DOHH2 (cell line): Measurements from ENCODE around the gene INHBC.

Experiments
- H3F3A ChIP-seq: fragments of 200-600 bp; sonication (generic), shearing (Covaris generic); 2 replicates; pipeline ENCODE4 v1.6.0; 2016; ENCODE audit warnings: antibody characterized with exemption, mild to moderate bottlenecking; ENCODE audit not compliant: control insufficient read depth, insufficient read depth
- H3K27ac ChIP-seq: fragments of 200-600 bp; sonication (generic); 2 replicates; pipeline ENCODE4 v1.5.1; 2014; ENCODE audit warnings: low read depth, mild to moderate bottlenecking, low read length, moderate library complexity
- H3K27me3 ChIP-seq: fragments of 200-600 bp; sonication (generic); 2 replicates; pipeline ENCODE4 v1.6.1; 2014; ENCODE audit warnings: mild to moderate bottlenecking, low read length, mixed read lengths; ENCODE audit not compliant: control insufficient read depth
- H3K36me3 ChIP-seq: fragments of 200-600 bp; sonication (generic); 2 replicates; pipeline ENCODE4 v1.6.1; 2014; ENCODE audit warnings: mild to moderate bottlenecking, low read length, moderate library complexity, mixed read lengths; ENCODE audit not compliant: control insufficient read depth
- H3K4me1 ChIP-seq: fragments of 200-600 bp; sonication (generic); 2 replicates; pipeline ENCODE4 v1.6.1; 2014; ENCODE audit warnings: mild to moderate bottlenecking, low read length, mixed read lengths; ENCODE audit not compliant: control insufficient read depth
- H3K4me2 ChIP-seq: fragments of 200-600 bp; sonication (generic); 2 replicates; pipeline ENCODE4 v1.6.0; 2014; ENCODE audit warnings: mild to moderate bottlenecking, low read length, moderate library complexity
- H3K4me3 ChIP-seq: fragments of 200-600 bp; sonication (generic); 2 replicates; pipeline ENCODE4 v1.5.1; 2014; ENCODE audit warnings: mild to moderate bottlenecking, low read length, mixed read lengths
- H3K79me2 ChIP-seq: fragments of 200-600 bp; sonication (generic); 2 replicates; pipeline ENCODE4 v1.6.1; 2014; ENCODE audit warnings: mild to moderate bottlenecking, low read length, mixed read lengths; ENCODE audit not compliant: control insufficient read depth
- H3K9me2 ChIP-seq: fragments of 200-600 bp; sonication (generic); replicated peaks from 2 replicates; pipeline ENCODE4 v1.6.1; 2014; ENCODE audit warnings: mild to moderate bottlenecking, low read length, mixed read lengths; ENCODE audit not compliant: control insufficient read depth
- H3K9me3 ChIP-seq: fragments of 200-600 bp; sonication (generic); 2 replicates; pipeline ENCODE4 v1.6.1; 2014; ENCODE audit warnings: antibody characterized with exemption, low read length, mixed read lengths; ENCODE audit not compliant: control insufficient read depth, insufficient read depth
- H4K20me1 ChIP-seq: fragments of 200-600 bp; sonication (generic); 2 replicates; pipeline ENCODE4 v1.6.0; 2014; ENCODE audit warnings: low read depth, mild to moderate bottlenecking, antibody characterized with exemption, low read length, moderate library complexity; ENCODE audit not compliant: control insufficient read depth, insufficient read depth
- EZH2phosphoT487 ChIP-seq: fragments of 200-600 bp; sonication (generic); IDR thresholded peaks from 2 replicates; pipeline ENCODE4 v1.6.1; 2017; ENCODE audit warnings: borderline replicate concordance, mild to moderate bottlenecking, antibody characterized with exemption, low read length, moderate library complexity, mixed read lengths
- TF ChIP-seq, protein P1 (sequence below): fragments of 200-600 bp; sonication (generic); IDR thresholded peaks from one replicate; pipeline ENCODE4 v1.5.1; 2014; ENCODE audit warnings: antibody characterized with exemption, mild to moderate bottlenecking, low read depth, low read length; ENCODE audit not compliant: poor library complexity, severe bottlenecking

Gene INHBC

GRCh38 chr12:57460468-57460784, 25.8 kb downstream of the INHBC start:
- peak overlapping the region; percentile 83 for H3K4me3 ChIP-seq
- H3K79me2 ChIP-seq: no peaks in the 10 kb centered on the region
- peaks cover 19% of the 10 kb centered on the region; the same call in 1 of the 2 replicates for H3F3A ChIP-seq
- 0 out of 2 replicates have a peak overlapping the region, but pooled peaks have one; percentile 4 for H3K27ac ChIP-seq
- no peaks in the 10 kb centered on the region for H3K9me3 ChIP-seq
- no peak for TF ChIP-seq EZH2phosphoT487
- TF ChIP-seq, protein P1, sequence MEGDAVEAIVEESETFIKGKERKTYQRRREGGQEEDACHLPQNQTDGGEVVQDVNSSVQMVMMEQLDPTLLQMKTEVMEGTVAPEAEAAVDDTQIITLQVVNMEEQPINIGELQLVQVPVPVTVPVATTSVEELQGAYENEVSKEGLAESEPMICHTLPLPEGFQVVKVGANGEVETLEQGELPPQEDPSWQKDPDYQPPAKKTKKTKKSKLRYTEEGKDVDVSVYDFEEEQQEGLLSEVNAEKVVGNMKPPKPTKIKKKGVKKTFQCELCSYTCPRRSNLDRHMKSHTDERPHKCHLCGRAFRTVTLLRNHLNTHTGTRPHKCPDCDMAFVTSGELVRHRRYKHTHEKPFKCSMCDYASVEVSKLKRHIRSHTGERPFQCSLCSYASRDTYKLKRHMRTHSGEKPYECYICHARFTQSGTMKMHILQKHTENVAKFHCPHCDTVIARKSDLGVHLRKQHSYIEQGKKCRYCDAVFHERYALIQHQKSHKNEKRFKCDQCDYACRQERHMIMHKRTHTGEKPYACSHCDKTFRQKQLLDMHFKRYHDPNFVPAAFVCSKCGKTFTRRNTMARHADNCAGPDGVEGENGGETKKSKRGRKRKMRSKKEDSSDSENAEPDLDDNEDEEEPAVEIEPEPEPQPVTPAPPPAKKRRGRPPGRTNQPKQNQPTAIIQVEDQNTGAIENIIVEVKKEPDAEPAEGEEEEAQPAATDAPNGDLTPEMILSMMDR: no peak
- no peaks in the 10 kb centered on the region for H3K36me3 ChIP-seq
- no peaks in the 10 kb centered on the region for H3K9me2 ChIP-seq
- peak overlapping the region; percentile 92 for H3K4me2 ChIP-seq
- H3K4me1 ChIP-seq: peaks cover 43% of the 10 kb centered on the region
- peaks cover 5% of the 10 kb centered on the region; the same call in 1 of the 2 replicates for H3K27me3 ChIP-seq
- H4K20me1 ChIP-seq: no peaks in the 10 kb centered on the region

DNA sequence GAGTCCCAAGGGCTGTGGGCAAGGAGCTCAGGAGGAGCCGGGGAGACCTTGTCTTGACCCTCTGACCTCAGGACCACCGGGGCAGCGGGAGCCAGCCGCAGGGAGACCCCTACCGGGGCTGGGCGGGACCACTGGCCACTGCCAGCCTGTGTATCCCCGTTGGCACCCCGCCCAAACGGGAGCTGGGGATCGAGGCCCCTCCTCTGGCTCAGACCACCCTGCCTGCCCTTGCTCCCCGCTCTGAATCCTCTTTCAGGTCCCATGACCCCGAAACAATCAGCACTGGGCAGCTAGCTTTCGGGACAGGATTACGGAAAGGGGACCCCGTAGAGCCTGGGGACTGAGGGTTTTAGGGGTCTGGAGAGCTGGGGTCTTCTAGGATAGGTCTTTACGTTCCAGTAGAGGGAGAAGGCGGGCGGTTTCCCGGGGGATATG, 26.3 kb downstream of the INHBC start:
- peaks cover 5% of the 10 kb centered on the region; the same call in 1 of the 2 replicates for H3K27me3 ChIP-seq
- H3F3A ChIP-seq: peaks cover 19% of the 10 kb centered on the region; the same call in 1 of the 2 replicates
- no peaks in the 10 kb centered on the region for H3K79me2 ChIP-seq
- peak overlapping the region; percentile 92 for H3K4me2 ChIP-seq
- no peak for TF ChIP-seq EZH2phosphoT487
- TF ChIP-seq, protein P1: no peak
- H3K4me1 ChIP-seq: peaks cover 38% of the 10 kb centered on the region
- H3K27ac ChIP-seq: no peak overlapping the region
- H3K4me3 ChIP-seq: peak overlapping the region; percentile 83
- no peaks in the 10 kb centered on the region for H3K9me3 ChIP-seq
- H3K36me3 ChIP-seq: no peaks in the 10 kb centered on the region
- H3K9me2 ChIP-seq: no peaks in the 10 kb centered on the region
- no peaks in the 10 kb centered on the region for H4K20me1 ChIP-seq

DNA sequence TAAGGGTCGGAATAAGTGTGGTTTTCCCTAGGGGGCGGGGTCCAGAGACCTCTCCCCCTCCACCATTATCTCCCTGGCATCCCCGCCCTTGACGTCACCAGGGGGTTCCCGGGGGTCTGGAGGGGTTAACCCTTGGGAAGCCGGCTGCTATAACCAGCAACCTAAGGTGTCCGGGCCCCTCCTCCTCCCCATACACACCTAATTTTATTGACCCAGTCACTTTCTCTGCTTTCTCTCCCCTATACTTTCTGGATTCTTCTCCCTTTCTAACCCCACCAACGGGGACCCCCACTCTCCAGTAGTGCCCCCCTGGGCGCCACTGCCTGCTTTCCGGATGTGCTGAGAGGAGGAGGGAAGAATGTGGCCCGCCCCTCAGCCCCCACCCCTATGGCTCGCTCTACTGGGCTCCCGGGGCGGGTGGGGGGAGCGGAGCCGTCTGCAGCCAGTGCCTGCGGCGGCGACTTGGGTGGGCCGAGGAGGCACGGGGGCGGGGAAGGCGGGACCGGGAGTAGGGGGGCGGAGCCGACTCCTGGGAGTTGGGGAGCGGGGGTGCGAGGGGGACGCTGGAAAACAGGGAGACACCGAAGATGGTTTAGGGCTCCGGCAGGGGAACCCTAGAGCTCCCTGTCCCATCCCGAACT, 26.8 kb downstream of the INHBC start:
- Histone ChIP-seq H4K20me1 (no peaks in the 10 kb centered on the region), H3F3A (peaks cover 19% of the 10 kb centered on the region; the same call in 1 of the 2 replicates), H3K4me3 (peak overlapping the region; percentile 83), H3K9me2 (no peaks in the 10 kb centered on the region), H3K9me3 (no peaks in the 10 kb centered on the region), H3K4me2 (peak overlapping the region; percentile 92), H3K79me2 (no peaks in the 10 kb centered on the region), H3K36me3 (no peaks in the 10 kb centered on the region), H3K4me1 (peaks cover 33% of the 10 kb centered on the region), H3K27me3 (peaks cover 5% of the 10 kb centered on the region; the same call in 1 of the 2 replicates), H3K27ac (no peak overlapping the region)
- TF ChIP-seq, protein P1: no peak
